Left renal cortex interstitium (tissue), 4 donors: ENCODE data around the gene NAGLU. TPM values are rescaled to one million over a fixed set of nuclear protein-coding genes. Genes with fewer than 3 reads are reported as not detected.
"Not testable (repeated sequence)": the region's sequence is repeated elsewhere in the genome, so short reads cannot be mapped to it uniquely, and the experiment has no call there.

Experiments used
- DNase-seq, 4 donors: peaks; one replicate each; pipeline ENCODE4 v3.0.0-alpha.2; 2013; ENCODE audit warnings: low read depth in 4 of 4, low spot score in 2 of 4, missing footprints in 1 of 4
- polyA plus RNA-seq, 4 donors: library from polyadenylated mRNA; unstranded; fragments of 120-200 nt; gene quantifications; one replicate each; pipeline ENCODE4 v1.2.1, GENCODE V29; 2013; ENCODE audit not compliant: insufficient read length in 4 of 4

Gene NAGLU
- polyA plus RNA-seq, 4 donors = 19.3 to 29.7 (median 25.6) TPM

DNA sequence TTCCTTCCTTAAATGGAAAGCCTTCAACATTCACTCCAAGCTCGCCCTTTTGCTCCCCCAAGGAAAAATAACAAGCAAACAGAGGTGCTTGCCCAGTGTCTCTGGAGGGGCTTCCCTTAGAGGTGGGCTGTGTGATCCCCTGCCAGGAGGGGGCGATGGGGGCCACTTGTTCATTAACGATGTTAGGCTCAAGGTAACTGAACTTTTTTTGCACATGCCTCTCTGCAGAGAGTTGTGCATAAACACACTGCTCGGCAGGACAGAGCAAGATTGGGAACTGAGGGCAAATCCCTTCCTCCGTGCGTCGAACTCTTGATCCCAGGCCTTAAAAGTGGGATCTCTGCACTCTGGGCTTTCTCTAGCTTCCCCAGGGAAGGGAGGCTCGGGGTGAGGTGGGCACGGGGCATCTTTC is 15.5 kb upstream of the NAGLU start:
- DNase-seq = no peak

DNA sequence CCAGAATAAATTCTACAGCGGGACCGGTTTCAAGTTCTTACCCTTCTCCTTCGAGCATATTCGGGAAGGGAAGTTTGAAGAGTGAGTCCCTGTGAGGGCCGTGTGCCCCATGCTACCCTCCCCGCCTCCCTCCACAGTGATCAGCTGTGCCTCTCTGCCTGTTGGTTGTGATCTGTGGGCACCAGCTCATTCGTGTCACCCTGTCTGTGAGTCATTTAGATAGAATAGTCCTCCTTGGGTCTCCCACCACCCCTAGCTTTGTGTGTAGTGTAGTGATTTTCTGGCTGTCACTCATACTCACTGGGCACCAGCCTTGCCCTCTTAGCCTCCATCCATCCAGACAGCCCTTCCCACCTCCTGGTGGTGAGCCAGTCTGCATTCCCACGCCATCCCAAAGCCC is 15.0 kb upstream of the NAGLU start:
- DNase-seq = no peak

DNA sequence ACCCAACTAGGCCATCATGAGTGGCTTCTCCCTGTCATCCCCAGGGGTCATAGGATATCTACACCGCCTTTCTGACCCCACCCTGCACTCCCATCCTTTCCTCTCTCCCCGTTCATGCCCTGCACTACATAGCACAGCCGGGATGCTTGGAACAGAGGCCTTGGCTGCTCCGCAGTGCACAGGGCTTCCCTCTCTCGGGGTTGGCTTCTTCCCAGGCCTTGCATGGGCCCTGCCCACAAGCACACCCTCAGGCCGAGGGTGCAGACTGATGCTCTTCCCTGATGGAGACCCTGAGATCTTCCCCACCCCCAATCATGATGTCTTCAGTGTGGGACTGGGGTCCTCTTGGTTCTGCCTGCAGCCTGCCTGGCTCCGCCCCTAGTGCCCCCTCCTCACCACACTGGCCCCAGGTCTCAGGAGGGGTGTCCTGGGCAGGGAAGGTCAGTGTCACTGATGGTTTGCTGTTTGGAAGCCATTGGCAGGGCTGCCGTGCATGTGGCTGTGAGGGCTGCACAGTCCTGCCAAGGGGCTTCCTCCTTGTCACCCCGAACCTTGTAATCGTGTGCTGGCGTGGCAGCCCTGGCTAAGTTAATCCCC is 14.3 kb upstream of the NAGLU start:
- no peak for DNase-seq

DNA sequence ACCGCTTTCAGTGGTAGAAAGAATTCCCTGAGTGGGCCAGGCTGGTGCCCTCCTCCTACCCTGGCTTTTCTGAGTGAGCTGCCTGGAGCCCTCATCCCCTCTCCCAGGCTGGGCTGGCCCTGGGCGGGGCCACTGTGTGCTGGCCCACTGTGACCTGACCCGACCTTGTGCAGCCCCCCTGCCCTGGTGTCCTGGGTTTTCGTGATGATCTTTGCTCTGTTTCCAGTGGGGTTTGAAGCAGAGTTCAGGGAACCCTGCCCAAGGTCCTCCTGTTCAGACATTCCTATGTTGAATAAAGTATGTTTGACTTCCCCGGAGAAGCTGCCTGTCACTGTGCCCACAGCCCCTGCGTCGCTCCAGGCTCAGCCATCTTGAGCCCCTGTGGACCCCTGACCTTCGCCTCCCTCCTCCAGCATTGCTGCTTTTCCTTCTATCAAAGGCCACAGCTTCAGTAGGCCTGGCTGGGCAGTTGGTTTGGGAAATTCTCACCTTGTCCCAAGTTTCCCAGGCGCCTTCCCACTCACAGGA is 13.7 kb upstream of the NAGLU start:
- no peak for DNase-seq

DNA sequence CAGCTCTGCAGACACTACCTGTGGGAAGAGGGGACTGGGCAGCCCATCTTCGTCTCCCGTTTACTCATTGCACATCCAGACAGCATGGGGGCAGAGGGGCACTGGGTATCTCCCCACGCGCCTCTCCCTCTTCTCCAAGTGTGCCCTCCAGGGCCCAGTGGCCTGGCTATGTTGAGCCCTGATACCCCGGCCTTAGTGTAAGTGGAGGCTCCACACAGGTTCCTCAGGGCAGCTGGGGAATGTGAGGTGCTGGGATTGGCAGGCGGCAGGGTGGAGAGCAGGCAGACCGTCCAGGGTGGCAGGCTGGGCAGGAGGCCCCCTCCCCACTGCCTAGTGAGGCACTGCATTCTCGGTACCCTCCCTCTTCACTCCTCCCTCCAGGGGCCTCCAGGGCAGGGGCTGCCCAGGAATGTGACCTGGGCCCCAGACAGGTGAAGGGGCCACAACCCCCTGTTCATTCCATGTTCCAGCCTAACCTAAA is 13.2 kb upstream of the NAGLU start:
- DNase-seq = no peak

DNA sequence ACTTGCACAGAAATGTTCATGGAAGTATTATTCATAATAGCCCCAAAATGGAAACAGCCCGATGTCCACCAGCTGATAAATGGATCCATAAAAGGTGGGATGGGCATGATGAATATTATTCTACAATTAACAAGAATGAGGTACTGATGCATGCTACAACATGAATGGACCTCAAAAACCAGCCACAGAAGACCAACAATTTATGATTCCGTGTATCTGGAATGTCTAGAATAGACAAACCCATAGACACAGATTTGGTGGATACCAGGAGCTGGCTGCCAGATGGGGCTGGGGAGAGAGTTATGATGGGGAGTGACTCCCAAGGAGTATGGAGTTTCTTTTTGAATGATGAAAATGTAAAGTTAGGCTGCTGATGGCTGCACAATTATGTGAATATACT is 10.8 kb upstream of the NAGLU start:
- no peak for DNase-seq

DNA sequence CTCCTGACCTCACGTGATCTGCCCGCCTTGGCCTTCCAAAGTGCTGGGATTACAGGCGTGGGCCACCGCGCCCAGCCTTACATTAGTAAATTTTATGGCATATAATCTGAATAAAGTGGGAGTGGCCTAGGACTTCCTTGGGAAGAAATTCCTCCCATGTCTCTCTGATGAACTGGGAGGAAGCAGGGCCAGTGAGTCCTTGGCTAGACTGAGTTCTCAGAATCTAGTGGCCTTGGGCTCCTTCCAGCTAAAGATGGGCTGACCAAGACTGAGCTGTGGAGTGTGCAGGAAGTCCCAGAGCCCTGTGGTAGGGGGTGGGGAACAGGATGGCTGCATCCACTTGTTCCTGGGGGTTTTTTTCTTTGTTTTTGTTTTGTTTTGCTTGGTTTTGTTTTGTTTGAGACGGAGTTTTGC is 10.0 kb upstream of the NAGLU start:
- DNase-seq = no peak

DNA sequence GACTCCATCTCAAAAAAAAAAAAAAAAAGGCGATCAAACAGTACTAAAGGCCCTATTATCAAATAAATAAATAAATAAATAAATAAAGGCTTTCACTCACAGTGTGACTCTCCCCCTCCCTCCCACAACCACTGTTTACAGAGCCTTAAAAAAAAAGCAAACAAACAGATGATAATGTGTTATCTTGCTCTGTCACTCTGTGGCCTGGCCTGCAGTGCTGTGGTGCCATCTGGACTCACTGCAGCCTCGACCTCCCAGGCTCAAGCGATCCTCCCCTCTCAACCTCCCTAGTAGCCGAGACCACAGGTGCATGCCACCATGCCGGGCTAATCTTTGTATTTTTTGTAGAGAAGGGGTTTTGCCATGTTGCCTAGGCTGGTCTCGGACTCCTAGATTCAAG is 8.1 kb upstream of the NAGLU start:
- no peak for DNase-seq

DNA sequence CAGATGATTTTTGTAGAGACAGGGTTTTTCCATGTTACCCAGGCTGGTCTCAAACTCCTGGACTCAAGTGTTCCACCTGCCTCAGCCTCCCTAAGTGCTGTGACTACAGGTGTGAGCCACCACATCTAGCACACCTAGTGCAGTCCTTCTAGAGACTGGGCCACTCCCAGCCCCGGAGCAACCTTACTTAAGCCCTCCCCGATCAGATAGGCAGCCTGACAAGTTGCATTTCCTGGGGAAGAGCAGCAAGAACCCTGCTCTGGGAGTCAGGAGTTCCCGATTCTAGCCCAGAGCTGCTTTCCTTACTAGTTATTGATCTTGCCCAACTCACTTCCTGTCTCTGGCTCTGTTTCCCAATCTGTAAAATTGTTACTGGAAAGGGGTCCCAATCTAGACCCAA is 7.0 kb upstream of the NAGLU start:
- no peak for DNase-seq

DNA sequence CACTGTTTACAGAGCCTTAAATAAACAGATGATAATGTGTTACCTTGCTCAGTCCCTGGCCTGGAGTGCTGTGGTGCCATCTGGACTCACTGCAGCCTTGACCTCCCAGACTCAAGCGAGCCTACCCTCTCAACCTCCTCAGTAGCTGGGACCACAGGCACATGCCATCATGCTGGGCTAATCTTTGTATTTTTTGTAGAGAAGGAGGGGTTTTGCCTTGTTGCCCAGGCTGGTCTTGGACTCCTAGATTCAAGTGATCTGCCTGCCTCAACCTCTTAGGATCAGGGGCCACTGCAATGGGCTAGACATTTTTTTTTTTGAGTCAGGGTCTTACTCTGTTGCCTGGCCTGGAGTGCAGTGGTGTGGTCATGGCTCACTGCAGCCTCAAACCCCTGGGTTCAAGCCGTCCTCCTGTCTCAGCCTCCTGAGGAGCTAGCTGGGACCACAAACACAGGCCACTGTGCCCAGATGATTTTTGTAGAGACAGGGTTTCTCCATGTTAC is 5.0 kb upstream of the NAGLU start:
- no peak for DNase-seq

DNA sequence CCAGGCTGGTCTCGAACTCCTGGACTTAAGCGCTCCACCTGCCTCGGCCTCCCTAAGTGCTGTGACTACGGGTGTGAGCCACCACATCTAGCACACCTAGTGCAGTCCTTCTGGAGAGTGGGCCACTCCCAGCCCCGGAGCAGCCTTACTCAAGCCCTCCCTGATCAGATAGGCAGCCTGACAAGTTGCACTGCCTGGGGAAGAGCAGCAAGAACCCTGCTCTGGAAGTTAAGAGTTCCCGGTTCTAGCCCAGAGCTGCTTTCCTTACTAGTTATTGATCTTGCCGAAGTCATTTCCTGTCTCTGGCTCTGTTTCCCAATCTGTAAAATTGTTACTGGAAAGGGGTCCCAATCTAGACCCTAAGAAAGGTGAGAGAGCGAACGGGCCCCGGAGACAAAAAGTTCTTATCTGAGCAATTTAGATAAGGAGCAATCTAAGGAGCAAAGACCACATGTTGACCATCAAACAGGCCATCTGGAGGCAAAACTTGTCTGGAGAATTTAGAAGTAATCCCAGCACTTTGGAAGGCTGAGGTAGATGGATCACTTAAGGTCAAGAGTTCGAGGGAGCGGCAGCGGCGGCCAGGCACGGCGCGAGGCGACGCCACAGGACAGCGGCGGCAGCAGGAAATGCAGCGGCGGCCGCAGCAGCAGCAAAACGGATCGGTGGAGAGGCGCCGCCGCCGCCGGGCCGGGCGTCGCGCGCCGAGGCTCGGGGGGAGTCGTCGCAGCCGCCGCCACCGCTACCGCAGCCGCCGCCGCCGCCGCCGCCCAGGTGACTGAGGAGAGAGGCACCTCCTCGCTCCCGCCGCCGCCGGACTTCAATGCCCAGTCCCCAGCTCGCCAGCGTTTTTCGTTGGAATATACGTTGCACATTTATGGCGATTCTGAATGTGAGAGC is 4.3 kb upstream of the NAGLU start:
- no peak for DNase-seq

DNA sequence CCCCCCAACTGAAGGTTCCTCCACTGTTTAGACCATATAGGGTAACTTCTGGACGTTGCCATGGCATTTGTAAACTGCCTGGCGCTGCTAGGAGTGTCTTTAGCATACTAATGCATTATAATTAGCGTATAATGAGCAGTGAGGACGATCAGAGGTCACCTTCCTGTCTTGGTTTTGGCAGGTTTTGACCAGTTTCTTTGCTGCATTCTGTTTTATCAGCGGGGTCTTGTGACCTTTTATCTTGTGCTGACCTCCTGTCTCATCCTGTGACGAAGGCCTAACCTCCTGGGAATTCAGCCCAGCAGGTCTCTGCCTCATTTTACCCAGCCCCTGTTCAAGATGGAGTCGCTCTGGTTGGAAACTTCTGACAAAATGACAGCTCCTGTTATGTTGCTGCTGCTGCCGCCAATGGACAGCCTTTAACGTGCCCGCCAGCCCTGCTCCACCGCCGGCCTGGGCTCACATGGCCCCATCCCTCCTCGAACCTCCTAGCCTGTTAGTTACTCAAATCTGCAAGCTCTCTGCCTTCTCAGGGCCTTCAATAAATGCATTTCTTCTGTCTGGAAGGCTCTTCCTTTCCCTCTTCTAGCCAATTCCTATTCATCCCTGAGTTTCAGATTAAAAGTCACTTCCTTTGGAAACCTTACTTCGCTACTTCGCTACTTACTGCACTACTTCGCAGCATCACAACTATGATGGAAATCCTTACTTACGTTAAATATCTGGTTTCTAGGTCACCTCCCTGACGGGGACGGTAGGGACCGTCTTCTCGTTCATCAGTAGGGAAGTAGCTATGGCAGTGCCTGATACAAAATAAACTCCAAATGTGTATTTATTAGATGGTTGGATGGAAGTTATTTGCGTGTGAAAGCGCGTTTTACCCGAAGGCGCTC is 640 bp upstream of the NAGLU start:
- no peak for DNase-seq

DNA sequence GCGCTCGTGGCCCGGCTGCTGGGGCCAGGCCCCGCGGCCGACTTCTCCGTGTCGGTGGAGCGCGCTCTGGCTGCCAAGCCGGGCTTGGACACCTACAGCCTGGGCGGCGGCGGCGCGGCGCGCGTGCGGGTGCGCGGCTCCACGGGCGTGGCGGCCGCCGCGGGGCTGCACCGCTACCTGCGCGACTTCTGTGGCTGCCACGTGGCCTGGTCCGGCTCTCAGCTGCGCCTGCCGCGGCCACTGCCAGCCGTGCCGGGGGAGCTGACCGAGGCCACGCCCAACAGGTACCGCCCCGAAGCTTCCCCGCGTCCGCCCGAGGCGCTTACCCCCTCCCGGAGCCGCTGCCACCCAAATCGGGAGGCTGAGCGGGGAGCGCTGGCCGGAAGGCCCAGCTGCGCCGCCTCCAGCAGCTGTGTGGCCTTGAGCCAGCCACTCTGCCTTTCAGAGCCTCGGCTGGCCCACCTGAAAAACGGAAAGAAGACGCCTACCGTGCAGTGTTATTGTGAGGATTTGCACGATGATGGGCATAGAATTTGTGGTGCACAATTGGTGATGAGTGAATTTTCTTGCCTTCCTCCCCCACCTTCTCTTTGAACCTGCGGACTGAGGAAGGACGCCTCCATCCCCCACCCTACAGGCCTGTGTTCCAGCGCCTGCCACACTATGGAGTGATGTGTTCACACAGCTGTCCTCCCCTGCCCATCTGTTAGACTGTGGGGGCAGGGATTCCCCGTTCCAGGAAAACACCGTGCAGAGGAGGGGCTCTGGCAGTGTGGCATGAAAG is 523 bp downstream of the NAGLU start:
- DNase-seq = no peak

DNA sequence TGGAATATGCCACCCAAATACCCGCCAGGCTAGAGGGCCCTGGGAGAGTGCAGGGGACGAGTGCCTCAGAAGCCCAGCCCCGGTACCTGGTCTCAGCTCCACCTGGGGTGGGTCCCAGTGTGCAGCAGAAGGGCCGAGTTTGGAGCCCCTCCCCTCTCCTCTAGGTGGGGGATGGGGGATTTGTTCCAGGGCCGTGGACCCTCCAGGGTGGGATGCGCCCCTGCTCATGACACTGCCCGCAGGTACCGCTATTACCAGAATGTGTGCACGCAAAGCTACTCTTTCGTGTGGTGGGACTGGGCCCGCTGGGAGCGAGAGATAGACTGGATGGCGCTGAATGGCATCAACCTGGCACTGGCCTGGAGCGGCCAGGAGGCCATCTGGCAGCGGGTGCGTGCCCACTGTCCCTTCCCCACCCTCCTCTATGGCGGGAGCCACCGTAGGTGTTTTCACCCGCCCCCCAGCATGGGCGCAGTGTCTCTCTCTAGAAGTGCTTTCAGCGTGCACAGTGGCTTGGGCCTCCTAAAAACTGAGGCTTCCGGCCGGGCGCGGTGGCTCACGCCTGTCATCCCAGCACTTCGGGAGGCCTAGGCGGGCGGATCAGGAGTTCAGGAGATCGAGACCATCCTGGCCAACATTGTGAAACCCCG is 1.2 kb downstream of the NAGLU start:
- no peak for DNase-seq

DNA sequence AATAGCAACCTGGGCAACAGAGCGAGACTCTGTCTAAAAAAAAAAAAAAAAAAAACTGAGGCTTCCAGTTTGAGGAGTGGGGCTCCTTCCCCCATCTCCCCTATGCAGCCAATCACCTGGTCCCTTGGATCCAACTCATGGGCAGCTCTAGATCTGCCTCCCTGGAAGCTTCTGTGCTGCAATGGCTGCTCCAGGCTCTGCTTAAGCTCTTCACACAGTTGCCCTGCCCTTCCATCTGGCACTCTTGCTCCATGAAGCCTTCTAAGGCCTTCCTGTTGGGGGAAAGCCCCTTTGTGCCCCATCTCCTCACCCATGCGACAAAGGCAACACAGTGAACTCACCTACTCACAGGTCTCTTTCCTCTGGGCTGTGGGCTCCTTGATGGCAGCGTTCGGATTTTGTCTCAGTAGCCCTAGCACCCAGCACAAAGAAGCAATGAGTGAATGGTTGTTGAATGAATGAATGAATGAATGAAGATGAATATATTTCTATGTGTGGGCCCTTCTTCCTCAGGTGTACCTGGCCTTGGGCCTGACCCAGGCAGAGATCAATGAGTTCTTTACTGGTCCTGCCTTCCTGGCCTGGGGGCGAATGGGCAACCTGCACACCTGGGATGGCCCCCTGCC is 1.9 kb downstream of the NAGLU start:
- DNase-seq = no peak

DNA sequence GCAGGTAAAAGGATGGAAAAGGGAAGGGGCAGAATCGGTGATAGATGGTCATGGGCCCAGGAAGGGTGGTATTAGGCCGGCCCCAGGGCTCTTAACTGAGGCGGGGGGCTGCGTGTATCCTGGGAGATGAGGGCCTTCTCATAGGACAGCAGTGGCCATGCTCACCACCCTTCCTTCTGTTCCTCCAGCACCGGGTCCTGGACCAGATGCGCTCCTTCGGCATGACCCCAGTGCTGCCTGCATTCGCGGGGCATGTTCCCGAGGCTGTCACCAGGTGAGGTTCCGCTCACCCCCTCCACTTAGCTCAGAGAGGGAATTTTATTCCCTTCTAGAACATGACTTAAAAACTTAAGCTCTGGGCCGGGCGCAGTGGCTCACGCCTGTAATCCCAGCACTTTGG is 2.4 kb downstream of the NAGLU start:
- DNase-seq = no peak

DNA sequence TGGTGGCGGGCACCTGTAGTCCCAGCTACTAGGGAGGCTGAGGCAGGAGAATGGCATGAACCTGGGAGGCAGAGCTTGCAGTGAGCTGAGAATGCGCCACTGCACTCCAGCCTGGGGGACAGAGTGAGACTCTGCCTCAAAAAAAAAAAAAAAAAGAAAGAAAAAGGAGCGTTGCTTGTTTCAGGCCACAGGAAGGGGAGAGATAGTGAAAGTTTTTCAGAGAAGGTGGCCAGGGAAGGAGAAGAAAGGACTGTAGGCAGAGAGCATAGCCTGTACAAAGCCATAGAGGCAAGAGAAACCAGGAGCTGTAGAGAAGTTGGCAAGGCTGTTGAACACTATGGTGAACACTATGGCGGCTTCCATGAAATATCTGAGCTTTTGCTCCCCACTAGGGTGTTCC is 4.5 kb downstream of the NAGLU start:
- not testable (repeated sequence) for DNase-seq

DNA sequence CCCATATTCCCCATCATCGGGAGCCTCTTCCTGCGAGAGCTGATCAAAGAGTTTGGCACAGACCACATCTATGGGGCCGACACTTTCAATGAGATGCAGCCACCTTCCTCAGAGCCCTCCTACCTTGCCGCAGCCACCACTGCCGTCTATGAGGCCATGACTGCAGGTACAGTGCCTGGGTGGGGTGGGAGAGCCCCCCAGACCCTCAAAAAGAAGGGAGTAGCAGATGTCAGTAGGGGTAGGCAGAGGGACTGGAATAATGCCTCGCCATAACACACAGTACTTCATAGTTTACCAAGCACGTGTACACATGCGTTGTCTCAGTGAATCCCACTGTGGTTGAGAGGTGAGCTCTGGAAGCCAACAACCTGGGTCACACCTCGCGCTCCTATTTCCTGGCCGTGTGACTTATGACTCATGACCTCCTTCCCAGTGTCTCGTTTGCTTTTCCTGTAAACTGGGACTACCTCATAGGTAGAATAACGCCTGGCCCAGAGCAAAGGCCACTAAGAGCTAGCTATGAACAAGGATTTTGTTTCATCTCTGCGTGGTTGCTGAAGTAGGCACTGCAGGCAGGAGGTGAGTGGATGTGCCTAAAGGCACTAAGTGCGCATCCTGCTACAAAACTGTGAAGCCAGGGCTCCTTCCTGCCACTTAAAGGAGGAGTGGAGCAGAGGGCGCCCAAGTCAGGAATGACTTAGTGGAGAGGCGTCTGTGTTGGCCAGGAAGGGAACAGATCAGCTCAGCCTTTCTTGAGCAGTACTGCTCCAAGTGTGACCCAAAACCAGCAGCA is 5.2 kb downstream of the NAGLU start:
- DNase-seq = no peak
